Fibroblast of gingiva (primary cell): ENCODE measurements around the gene ADAM12.
A peak's percentile ranks its signal among the peaks of the same experiment; 100 is the strongest.

ENCODE experiments used
- DNase-seq: peaks from one replicate; pipeline ENCODE4 v3.0.0-alpha.2; 2011; ENCODE audit warnings: low read depth

Gene ADAM12

DNA sequence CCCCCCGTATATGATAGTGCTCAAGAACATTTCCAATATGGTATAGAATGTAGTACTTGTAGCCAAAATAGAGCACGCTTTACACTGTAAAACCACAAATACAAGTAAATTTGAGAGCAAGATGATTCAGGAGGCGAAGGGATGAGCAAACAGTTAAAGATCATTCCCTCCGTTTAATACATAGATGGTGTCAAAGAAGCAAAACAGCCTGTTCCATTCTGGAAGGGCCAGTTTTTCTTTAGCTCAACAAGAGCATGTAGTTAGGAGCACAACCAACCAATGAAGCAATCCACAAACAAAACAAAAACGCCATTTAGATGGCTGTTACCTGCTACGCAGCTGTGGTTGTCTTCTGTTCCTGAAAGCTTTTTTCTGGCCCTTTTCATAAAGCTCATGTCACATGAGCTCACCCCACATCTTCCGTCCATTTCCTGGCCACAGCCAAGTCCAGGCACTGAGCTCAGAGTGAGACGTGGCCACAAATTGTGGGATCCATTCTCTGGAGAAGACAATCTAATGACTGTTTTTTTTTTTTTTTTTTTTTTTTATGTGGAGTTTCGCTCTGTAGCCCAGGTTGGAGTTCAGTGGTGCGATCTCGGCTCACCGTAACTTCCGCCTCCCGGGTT is 306.3 kb downstream of the ADAM12 start:
- no peak for DNase-seq

DNA sequence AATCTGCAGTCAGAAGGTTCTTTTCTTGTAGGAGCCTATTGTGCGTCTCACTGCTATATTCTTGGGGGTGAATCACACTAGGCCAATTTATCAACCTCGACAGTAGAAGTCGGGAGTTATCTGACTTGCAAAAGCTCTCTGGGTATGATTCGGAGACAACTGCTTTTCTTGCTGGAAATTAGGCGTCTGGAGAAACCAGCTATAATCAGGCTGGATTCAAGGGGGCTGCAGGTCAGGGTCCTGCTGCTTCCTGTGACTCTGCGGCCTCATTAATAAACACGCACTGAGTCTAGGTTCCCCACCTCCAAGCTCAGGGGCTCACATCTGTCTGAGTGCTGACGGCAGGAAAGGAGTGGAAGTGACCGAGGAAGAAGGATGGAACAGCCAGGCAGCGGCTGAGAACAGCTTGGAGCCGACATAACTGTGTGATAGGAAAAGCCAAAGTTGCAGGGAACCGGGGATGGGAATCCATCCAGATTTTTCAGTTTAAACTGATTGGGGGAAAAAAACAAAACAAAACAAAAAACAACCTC is 307.3 kb downstream of the ADAM12 start:
- DNase-seq, result no peak

DNA sequence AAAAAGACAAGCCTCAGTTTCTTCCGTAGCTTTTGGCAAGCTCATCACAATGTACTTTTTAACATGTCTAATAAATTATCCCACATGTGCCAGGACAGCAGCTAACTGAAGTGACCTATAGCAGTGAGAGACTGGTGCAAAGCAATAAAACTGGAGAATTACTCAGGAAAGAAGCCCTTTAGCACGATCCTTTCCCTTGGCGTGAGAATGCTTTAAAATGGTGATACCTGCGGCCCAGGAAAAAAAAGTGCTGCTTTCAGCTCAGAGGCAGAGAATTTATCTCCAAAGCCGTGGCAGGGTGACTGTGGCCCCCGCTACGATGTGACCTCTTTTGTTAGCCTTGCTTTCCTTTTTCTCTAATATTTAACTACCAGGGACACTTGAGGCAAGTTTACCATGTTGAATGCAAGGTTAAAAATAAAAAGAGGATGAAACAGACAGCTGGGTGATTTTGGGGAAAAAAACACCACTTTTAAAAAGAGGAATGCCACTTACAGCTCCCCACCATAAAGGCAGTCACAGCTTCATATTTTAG is 307.9 kb downstream of the ADAM12 start:
- DNase-seq, result no peak

DNA sequence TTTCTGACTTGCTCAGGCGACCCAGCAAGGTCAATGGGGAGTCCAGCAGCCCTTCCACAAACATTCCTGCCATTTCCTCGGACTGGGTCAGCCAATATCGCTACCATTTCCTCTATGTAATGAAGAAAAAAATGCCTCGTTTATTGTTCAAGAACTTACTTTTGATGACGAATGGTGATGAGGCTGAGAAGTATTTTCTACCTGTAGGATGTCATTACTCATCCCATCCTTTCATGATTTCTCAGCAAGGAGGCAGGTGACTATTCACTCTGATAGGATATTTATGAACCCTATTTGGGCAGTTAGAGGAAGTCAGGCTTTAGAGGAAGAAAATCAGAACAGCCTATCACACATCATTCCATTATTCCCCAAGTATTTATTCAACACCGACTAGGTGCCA is 313.3 kb downstream of the ADAM12 start:
- DNase-seq, result no peak

DNA sequence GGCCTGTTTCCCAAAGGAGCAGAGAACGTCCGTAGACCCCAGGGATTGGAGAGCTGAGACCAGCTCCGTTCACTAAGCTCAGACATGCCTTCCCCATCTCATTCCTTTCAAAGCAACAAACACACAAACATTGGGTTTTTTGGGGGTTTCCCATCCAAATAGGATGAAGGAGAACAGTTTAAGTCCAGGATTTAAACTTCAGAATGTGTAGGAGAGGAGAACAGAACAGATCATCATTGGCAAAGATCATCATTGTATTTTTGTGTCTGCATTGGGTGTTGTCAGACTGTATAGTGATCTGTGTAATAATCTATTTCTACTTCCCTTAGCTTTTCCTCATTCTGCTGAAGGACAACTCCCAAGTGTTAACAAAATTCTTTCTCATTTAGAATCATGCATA is 314.0 kb downstream of the ADAM12 start:
- DNase-seq, result no peak

DNA sequence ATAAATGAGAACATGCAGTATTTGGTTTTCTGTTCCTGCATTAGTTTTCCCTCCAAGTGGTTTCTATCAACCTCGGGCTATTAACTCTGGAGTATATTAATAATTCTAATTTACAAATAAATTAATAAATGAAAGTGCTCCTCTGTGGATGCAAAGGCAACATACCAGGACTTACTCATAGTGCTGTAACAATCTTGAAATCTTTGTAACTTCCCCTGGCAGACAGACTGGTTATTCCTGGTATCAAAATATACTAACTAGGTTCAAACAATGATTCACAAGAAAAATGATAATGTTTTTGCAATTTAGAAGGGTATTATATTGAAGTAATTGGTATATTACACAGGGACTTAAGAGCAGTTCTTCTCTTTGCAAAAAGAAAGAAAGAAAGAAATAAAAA is 314.7 kb downstream of the ADAM12 start:
- DNase-seq, result peak; percentile 29

DNA sequence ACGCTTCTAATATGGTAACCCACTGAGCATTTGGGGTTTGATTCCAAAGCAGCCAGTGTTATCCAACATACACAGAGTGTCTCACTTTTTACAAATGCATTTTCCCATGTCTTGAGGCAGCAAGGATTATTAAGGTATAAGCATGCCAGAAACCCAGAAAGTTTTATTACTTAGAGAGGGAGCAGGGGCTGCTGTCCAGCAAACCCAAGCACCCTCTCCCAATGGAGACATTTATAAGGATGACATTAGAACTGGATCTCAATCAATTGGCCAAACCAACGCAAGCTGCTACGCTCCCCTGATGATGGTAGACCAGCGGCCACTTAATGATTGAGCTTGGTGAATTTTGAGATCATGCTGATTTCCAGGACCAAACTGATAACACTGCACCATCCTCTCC is 315.7 kb downstream of the ADAM12 start:
- DNase-seq, result no peak

DNA sequence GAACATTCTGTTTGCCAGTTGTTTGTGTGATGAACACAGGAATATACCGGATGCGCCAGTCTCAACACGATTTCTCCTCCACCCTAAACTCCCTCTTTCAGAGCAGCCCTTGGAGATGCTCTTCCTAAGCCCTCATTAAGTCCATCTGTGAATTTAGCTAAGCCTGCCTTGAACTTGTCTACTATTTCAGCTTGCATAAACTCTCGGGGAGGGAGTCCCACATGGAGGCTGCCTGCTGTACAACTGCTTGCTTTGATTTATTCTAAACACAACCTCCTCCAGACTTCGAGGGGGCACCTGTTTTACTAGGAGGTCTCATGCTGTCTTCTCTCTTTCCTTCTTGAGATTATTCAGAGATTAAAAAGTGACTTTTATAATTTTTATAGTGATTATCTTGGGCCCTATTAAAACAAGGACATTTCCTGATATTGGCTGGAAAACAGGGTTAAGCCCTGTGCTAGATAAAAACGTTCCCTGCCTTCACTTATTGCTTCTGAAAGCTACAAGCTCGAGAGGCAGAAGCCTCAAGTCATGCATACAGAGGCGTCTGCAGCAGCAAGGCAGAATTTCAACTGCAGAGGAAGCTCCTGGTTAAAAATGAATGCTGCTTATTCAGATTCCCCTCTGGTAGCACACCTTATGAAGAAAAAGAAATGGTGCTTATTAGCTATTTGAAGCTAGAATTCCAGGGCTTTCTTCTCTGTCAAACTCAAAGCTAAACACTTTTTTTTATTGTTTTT is 317.6 kb downstream of the ADAM12 start:
- no peak for DNase-seq

DNA sequence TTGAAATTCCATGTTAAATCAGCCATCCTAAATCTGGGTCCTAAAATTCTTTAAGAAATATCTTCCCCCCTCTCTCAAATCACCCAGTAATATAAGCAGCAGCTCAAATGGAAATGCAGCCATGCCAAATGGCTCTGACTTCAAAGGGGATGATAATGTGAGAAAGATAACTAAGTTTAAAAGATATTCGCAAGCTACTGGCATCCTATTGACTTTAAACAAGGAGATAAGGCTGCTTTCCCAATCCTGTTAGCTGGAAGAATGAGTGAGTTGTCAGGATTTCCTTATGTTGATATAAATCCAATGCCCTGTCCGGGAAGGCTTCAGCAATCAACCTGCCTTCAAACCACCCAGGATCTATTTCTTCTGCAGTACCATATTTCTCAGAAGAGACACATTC is 320.0 kb downstream of the ADAM12 start:
- no peak for DNase-seq

DNA sequence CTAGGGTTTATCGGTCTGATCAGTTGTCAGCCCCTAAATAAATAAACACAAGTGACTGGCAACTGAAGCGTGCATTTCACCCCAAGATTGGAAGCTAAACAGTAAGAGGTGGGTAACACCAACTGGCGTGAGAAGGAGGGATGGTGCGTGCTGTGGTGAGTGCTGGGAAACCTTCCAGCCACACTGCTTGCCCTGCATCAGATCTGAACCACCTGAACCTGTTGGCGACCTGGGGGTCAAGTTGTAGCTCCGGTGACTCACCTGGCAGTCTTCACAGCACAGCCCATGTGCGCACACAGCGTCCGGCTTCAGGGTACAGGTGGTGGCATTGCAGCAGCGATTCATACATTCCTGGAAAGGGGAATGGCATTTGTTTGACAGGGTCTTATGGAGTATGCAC is 321.8 kb downstream of the ADAM12 start:
- DNase-seq, result no peak

DNA sequence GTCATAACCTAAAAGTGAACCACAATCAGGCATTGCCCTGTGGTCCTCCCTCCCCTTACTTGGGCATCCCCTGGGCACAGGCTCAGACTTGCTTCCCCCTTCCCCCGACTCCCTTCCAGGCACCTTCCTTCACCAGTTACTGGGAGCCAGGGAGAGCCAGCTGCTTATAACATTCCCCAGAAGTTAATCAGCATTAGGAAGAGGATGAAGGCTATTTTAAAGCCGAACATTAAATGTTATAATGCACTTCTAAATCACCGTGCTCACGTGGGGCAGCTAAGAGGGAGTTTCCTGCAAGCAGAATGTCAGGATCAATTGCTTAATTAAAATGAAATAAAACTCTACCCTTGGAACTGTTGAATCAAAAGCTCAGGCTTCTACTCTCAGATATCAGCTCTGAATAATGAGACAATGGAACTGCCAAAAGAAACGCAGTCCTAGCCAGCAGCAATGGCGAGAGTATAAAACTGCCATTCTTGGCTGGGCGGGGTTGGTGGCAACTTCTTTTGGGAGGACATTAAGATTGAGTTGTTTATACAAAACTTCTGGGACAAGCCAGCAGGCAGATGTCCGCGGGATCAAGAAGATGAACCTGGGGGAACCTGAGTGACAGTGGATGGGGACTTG is 322.4 kb downstream of the ADAM12 start:
- no peak for DNase-seq

DNA sequence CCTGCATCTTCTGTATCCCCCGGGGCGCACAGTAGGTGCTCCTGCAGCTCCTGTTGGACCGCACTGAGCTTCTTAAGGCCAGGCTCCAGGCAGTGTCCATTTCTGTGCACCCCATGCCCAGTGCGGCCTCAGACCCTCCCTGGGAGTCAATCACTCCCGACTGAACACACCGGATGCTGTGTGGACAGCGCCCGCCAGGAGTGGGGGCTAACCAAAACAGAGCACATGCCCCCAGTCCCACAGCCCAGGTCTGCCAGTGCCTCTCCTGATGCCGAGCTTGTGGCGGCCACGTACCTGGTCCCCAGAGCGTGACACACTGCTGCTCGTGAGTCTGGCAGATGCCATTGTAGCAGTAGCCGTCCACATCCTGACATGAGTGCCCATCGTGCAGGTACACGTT is 323.8 kb downstream of the ADAM12 start:
- no peak for DNase-seq

DNA sequence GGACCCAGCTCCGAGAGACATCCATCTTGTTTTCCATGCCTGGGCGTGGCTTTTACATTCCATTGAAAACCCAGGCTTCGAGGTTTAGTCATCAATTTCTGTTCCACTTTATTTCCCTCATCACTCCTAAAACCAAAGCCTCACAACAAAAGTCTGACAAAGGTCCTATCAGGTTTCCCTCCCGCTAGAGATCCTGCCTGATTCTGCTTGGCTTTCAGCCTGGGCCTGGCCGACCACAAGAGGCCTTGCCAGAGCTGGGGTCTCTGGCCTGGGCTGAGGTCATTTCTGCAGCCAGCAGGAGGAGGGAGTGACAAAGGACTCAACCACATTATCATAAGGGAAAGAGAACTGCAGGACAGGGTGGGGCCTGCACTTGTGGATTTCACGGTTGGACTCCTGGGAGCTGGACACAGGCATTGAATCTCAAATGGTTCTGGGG is 324.9 kb downstream of the ADAM12 start:
- peak; percentile 58 for DNase-seq

DNA sequence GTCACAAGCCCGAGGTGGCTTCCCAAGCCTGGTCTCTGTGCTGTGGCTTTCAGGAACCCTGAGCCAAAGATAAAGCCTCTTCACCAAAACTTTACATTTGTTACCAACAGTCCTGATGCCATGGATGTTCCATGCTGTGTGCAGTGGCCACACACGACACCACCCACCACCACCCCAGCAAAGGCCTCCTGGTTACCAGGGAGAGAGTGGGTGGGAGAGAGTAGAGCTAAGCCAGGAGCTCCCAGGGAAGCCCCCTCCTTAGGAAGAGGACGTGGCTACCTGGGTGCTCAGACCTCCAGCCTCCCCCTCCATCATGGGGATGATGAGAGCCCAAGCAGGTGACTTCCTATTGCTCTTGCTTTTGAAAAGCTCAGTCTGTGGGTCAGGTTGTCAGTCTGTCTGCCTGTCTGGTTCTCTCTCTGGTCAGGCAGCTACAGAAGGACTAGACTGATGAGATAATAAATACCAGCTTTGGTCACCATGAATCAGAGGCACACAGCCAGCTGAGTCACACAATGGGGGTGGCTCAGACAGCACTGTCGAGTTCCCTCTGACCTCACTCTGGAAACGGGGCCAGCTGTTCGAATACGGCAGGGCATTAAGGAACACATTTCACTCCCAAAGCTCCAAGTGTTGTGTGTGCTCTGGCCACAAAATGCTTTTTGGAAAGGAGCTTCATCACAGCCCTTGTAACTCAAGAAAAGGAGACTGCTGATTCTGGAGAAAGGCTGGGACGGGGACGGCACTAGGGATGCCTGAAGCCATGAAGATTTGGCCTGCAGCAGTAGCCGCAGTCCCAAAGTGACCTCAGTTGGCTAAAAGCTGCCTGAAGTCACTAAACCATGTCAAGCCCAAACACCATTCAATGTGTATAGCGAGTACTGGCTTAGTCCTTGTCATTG is 325.9 kb downstream of the ADAM12 start:
- DNase-seq, result peak; percentile 94

DNA sequence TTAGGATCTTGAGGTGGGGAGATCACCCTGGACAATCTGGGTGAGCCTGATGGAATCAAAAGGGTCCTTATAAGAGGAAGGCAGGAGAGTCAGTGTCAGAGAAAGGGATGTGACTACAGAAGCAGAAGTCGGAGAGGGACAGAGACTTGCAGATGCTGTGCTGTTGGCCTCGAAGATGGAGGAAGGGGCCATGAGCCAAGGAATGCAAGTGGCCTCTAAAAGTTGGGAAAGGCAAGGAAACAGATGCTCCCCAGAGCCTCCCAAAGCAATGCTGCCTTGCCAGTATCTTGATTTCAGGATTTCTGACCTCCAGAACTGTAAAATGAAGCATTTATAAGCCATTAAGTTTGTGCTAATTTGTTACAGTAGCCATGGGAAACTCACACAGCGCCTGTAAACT is 326.8 kb downstream of the ADAM12 start:
- peak; percentile 15 for DNase-seq

DNA sequence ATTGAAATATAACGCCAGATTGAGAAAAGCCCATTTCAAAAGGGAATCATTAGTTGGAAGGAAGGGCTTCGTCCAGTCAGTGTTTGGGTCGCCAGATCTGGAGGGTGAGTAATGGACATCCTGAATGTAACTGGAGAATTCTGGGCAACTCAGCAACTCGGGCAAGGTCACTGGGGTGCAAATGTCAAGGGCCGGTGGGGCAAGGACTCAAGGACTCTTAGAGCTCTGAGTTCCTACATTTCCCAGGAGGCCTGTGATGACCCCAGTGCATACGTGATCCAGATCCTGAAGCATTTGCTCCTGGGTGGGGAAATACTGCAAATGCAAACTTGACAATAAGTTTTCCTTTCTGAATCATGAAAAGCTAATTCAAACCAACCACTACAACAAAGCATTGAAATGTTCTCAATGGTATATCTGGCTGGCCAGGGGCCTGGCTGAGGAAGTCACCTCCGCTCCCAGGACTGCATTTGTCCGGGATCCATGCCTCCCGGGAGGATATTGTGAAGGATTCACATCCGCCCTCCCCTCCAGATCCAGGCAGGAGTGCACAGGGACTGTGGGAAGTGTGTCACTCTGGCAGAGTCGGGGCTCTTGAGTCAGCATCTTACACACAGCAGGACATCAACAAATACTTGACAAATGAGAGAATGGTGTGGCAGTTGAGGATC is 327.9 kb downstream of the ADAM12 start:
- DNase-seq, result peak; percentile 93

DNA sequence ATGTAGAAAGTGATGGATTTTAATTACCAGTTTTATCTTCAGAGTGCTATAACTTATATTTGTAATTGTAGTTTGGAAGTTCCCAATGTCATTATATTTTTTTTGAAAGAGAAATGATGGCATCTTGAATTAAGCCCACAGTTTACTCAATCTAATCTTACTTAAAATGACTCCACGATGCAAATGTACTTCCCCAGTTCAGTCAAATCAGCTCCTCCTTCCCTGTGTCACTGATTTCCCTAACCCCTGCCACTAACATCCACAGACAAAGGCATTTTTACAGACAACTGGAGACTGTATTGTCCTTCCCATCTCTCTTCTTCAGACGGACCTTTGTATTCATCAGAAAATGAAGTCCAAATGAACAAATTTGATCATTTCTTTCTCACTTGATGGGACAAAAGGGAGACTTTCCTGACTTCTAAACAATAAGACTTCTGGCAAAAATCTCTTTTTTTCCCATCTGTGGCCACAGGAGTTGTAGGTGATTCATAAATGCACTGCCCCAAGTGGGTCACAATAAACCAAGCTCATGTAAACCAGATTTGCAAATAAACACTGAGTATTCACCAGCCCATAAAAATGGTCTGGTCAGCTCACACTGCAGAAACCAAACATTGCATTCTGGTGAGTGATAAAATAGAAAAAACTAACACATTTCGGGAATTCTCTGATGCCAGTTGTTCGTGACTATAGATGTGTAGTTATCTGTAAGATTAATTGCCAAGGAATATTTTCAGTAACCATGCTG is 329.0 kb downstream of the ADAM12 start:
- DNase-seq, result peak; percentile 54

DNA sequence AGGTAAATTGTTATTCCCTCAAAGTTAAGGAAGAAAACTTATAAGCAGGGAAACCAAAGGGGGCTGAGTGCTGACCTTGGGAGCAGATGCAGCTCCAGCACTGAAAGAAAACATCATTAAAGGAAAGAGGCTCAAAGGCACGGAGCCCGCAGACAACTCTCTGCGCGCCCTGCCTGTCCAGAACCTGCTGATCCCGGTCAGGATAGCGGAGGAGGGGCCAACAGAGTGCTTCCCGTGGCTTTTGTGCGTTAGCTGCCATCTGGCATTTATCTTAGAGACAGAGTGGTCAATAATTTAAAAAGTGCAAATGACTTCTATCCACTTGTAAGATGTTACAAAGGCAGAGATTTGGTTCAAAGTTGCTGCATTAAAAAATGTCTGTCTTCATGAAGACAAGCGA is 329.8 kb downstream of the ADAM12 start:
- no peak for DNase-seq

DNA sequence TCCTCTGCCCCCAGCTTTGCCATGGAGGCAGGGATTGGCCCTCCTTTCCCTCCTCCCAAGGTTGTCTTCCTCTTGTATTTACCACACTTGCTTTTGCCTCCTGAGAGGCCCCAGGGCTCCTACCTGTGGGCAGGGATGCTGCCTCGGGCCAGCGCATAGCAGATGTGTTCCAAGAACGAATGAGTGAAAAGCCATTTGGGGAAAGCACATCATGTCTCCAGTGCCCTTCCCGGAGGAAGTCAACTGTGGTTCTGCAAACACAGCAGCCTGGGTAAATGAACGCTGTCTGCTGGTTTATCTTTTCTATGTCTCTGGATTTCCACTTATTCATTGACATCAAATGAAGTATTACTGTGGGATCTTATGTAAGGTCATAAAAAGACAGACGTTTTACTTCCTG is 330.2 kb downstream of the ADAM12 start:
- DNase-seq, result no peak

DNA sequence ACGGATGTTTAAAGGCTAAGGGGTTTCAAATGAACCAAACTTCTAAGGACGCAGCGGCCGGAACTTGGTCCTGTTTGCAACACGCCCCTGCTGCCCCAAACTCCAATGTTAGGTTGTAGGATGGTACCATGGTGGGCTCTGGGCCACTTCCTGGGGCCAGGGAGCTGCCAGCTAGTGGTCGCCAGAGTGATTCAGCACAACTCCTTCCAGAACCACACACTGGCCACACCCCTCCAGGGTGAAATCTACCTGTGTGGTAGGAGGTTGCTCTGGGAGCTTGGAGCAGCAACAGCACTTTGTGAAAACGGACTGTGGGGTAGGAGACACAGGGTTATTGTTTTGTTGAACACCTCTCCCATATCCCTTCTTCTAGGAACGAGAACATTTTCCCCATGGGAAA is 330.8 kb downstream of the ADAM12 start:
- no peak for DNase-seq

DNA sequence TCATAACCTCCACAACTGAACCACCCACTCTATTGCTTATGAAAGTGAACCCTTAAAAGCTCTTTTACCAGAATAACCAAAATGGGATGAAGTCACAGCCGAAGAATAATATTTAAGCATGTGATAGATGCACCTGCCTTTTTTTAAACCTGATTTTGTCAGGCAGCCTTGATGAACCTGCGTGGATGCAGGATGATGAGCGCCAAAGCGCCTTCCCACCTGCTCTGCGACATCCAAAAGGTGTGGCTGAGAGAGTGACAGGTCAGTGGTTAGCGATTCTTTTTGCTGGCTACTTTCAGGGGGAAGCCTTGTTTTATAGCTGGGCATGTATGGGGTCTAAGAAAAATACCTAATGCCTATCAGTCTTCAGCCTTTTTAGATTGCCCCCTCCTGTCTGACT is 334.1 kb downstream of the ADAM12 start:
- DNase-seq, result no peak
